GM21529 (cell line): ENCODE measurements around the gene POLE2.
"Not testable (repeated sequence)": the region's sequence is repeated elsewhere in the genome, so short reads cannot be mapped to it uniquely, and the experiment has no call there.

Source experiments
- ATAC-seq: cut with Tn5 transposase; IDR thresholded peaks from one replicate; pipeline ENCODE4 v1.9.1; 2021; ENCODE audit not compliant: unreplicated experiment

Gene POLE2, protein sequence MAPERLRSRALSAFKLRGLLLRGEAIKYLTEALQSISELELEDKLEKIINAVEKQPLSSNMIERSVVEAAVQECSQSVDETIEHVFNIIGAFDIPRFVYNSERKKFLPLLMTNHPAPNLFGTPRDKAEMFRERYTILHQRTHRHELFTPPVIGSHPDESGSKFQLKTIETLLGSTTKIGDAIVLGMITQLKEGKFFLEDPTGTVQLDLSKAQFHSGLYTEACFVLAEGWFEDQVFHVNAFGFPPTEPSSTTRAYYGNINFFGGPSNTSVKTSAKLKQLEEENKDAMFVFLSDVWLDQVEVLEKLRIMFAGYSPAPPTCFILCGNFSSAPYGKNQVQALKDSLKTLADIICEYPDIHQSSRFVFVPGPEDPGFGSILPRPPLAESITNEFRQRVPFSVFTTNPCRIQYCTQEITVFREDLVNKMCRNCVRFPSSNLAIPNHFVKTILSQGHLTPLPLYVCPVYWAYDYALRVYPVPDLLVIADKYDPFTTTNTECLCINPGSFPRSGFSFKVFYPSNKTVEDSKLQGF

DNA sequence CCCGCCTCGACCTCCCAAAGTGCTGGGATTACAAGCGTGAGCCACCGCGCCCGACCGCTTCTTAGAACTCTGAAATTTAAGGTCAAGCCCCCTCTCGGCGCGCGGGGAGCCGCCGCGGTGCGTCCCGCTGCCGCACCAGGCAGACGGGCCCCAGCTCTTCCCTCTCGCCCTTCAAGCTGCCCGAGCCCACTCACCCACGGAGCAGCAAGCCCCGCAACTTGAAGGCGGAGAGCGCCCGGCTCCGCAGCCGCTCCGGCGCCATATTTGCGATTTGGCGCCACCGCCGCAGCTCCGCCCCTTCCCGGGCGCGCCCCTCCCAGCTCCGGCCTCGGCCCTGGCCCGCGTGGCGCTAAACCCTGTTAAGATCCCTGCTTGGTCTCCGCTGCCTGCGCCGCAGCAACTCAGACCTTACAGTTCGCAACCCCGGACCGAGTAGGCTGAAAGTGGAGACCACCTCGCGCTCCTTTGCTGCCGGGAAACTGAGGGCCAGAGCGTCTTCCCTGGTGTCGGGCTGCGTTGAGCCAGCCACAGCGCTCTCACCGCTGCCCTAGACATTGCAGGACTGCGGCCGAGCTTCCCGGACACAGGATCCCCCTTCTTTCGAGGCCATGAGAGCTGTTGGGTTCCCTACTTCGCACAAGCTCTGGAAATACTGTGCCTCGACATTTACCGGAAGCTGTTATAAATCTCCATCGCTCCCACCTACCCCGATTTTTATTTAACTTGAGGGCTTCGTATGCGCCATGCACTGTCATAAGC lies at the start of gene POLE2:
POLE2 (minus strand) TSS at position 273 of the 759 bp plus-strand sequence; CDS start at position 262, 11 bp downstream.
- peak; percentile 85 for ATAC-seq

DNA sequence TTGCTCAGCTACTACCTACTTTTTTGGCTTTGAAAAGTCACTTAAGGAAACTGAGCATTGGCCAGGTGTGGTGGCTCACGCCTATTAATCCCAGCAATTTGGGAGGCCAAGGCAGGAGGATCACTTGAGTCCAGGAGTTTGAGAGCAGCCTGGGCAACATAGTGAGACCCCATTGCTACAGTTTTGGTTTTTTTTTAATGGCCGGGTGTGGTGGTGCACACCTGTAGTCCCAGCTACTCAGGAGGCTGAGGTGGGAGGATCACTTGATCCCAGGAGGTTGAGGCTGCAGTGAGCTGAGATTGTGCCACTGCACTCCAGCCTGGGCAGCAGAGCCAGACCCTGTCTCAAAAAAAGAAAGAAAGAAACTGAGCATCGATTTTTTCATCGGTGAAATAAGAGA lies 47.7 kb upstream of the POLE2 start:
- ATAC-seq = not testable (repeated sequence)

GRCh38 chr14:49733836-49734235 lies 45.8 kb upstream of the POLE2 start:
- no peak for ATAC-seq

DNA sequence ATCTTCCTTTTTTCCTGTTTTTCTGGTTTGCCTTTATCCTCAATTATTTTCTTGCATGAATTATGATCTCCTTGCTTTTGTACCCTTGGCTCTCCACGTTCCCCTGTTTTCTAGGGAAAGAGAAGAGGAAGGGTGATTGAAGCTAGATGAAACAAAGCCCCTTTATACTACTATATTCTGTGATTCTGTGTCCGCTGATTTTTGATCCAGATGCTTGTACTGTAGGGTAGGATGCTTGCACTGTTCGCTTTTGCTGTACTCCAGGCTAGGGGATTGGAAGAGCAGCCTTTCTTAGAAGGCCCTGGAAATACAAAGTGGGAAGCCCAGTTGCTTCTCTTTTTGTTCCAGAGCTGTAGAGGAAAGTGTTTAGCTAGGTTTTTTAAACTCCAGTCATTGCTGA lies 44.9 kb upstream of the POLE2 start:
- no peak for ATAC-seq

DNA sequence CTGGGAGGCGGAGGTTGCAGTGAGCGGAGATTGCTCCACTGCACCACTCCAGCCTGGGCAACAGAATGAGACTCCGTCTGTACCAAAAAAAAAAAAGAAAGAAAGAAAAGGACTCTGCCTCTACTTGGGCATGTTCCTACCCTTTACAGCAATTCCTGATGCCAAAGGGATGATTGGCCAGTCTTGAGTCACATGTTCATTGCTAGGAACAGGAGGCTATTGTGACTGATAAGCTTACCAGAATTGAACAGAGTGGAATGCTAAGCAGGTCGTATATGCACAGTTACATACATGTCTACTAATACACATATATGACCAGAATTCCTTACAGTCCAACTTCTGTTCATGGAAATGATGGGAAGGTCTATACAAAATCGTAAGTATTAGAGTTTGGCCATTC lies 39.2 kb upstream of the POLE2 start:
- ATAC-seq = no peak

DNA sequence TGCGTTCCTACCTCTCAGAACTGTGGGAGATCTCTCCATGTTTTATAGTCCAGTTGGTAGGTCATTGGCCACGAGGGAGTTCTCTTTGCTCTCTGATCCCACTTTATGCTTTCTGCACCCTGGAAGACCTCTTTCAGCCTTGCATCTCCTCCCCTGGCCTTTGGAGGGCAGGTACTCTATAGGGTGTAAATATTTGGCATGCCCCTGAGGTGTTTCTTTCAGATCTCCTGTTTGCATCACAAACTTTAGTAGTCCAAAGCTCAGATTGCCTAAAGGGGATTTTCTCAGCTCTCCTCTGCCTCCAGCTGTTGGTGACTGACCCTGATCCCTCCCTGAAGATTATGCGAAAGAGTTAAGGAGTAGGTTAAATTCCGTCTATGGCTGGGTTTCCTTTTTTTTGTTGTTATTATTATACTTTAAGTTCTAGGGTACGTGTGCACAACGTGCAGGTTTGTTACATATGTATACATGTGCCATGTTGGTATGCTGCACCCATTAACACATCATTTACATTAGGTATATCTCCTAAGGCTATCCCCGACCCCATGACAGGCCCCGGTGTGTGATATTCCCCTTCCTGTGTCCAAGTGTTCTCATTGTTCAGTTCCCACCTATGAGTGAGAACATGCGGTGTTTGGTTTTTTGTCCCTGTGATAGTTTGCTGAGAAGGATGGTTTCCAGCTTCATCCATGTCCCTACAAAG lies 33.9 kb upstream of the POLE2 start:
- ATAC-seq = not testable (repeated sequence)

DNA sequence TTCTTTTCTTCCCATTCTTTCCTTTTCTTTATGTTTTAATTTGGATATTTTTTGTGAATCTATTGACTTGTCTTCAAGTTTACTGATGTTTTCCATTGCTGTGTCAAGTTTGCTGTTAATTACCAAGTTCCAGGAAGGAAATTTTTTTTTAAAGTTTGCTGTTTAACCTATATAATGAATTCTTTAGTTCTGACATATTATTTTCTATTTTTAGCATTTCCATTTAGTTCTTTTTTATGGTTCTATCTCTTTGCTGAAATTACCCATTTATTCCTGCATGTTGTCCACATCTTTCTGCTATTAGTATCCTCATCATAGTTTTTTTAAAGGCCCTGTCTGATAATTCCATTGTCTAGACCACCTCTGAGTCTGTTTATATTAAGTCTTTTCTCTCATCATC lies 32.7 kb upstream of the POLE2 start:
- no peak for ATAC-seq

DNA sequence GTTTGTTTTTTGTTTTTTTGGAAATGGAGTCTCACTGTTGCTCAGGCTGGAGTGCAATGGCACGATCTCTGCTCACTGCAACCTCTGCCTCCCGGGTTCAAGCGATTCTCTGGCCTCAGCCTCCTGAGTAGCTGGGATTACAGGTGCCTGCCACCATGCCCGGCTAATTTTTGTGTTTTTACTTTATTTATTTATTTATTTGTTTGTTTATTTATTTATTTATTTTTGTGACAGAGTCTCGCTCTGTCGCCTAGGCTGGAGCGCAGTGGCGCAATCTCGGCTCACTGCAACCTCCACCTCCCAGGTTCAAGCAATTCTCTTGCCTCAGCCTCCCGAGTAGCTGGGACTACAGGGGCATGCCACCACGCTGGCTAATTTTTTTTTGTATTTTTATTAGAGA lies 23.0 kb upstream of the POLE2 start:
- ATAC-seq = not testable (repeated sequence)

- ATAC-seq = not testable (repeated sequence)
These were observed 16.5 kb upstream of the POLE2 start for GRCh38 chr14:49704471-49704870.

DNA sequence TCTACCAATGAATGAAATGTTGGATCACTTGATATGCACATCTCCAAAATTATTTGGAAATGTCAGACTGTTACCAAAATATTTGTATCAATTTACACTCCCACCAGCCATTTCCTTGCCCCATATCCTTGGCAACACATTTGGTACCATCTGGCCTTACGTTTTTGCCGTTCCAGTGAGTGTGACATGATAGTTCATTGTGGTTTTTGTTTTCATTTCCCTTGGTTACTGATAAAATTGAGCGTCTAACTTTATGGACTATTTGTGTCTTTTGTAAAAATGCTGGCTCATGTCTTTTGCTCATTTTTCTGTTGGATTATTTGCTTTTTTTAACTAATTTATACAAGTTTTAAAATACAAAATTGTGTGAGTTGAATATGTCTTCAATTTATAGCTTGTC lies 16.0 kb upstream of the POLE2 start:
- no peak for ATAC-seq

DNA sequence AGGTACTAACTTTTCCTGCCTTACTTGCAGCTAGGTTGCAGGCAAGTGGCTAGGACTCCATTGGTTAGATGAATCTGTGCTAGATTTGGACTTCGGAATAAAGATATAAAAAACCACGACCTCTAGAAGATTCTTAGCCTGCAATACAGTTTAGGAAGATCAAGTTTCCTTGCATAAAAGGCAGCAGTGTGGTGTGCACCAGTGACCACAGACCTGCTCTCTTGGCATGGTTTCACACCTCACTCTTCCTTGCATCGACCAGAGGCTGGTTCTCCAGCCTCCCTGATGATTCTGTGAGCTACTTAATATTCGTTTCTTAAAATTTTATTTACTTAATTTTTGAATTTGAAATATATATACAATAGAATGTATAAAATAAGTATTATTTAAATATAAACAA lies 14.7 kb upstream of the POLE2 start:
- no peak for ATAC-seq

GRCh38 chr14:49693735-49694124 lies 5.7 kb upstream of the POLE2 start:
- ATAC-seq = not testable (repeated sequence)

DNA sequence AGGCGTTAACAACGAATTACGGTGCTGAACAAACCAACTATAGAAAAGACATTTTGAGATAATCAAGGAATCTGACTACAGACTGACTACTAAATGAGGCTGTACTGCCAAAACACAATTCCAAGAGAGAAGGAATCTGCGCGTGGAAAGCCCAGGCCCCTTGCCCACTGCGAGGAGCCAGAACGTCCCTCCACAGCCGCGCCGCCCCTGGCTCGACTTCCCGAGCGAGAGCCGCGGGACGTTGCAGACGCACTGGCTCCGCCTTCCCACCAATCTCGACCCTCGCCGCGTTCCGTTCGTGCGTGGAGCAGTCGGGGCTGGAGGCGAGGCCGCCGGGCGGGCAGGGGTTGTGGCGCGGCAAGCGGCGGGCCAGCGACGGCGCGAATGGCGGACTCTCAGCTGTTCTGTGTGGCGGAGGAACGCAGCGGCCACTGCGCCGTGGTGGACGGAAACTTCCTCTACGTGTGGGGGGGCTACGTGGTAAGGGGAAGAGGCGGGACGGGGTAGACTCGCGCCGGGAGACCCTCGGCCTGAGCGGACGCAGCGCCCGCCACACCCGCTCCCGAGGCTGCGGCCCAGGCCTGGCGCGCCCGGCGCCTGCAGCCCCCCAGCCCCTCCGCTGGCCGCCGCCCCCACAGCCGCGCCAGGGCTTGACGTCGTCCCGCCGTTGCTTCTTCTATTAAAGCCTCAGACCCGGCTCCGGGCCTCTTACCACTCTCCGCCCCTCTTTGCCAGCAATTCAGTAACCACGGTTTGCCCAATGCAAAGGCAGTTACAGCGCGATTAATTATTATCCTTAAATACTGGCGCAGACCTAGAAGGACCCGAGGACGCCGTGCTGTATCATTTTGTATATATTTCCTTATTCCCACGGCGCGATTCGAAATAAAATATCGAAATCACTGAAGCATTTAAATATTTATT lies 5.1 kb upstream of the POLE2 start, which contains the start of gene KLHDC1:
KLHDC1 (plus strand) TSS at position 310 of the 924 bp plus-strand sequence; CDS start at position 385, 75 bp downstream.
- ATAC-seq = peak; percentile 63

- ATAC-seq = no peak
These were observed 4.3 kb upstream of the POLE2 start for GRCh38 chr14:49692193-49692757.

DNA sequence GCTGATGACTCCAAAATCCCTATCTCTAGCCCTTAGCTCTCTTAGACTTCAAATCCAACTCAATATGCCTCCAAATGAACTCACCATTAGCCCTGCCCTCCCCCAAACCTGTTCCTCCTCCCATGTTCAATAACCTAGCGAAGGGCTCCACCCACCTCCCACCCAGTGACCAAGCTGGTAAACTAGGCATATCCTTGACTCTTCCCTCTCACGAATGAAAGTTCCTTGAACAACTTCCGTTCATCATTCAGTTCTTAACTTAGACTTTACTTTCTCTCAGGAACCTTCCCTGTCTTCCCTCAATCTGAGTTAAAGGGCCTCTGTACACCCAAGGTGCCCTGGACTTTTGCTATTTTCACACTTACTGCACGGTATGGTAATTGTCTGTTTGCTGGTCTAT lies 3.0 kb upstream of the POLE2 start:
- no peak for ATAC-seq

DNA sequence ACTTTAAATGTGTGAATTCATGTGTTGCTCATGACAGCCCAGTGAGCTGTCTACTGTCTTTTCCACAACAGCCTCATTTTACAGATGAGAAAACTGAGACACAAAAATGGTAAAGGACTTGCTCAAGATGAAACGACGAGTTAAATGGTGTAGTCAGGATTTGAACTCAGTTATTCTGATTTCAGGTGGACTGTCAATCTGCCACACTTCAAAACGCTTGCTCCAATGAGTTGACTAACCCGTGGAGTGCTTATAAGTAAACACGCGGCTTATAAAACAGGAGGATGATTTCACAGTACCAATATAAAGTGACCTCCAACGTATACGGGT lies 652 bp upstream of the POLE2 start:
- ATAC-seq = no peak

GRCh38 chr14:49686425-49686824 lies 1.6 kb downstream of the POLE2 start:
- ATAC-seq = no peak

GRCh38 chr14:49679271-49679670 lies 8.7 kb downstream of the POLE2 start:
- ATAC-seq = no peak

GRCh38 chr14:49677643-49678042 lies 10.4 kb downstream of the POLE2 start:
- ATAC-seq = no peak

GRCh38 chr14:49673586-49673985 lies 14.4 kb downstream of the POLE2 start:
- no peak for ATAC-seq
